ENCODE results near the gene RHCG.

DNA sequence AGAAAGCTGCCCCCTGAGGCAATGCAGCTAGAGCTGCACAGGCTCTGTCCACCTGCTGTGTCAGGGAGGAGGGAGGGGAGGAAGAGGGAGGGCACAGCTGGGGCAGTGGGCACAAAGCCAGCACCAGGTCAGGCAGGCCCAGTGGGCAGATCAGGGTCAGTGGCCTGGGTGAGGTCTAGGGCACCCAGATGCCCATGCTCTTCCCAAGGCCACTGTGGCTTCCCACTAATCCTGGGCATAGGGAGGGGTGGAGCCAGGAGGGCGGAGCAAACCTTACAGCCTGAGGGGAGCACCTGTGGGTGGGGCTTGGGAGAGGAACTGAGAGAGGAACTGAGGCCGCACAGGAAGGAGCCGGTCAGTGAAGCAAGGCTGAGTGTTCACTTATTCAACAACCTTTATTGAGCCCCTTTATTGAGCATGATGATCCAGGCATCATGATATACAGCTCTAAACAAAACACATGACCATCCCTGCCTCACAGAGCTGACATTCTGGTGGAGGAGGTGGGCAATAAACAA is 55.0 kb downstream of the RHCG start:
- TF ChIP-seq GATA2 (IDR thresholded peaks at IDR 0.05; ENCODE audit: low read depth, low read length) (no peak), GATA3 (IDR thresholded peaks at IDR 0.05; ENCODE audit: low read depth, low read length) (no peak)
